H1 (cell line): ENCODE measurements around the gene KLHL17. TPM values are rescaled to one million over a fixed set of nuclear protein-coding genes. Genes with fewer than 3 reads are reported as not detected.

Source experiments
- CTCF ChIA-PET: fragments of 300-600 bp; sonication (Branson Sonifier 250); formaldehyde crosslinking; loops from one replicate; lab custom pipeline; 2021; ENCODE audit not compliant: partially characterized antibody; lab: Charles Lee
- POLR2A ChIA-PET: fragments of 300-600 bp; sonication (Branson Sonifier 250); formaldehyde crosslinking; loops from one replicate; lab custom pipeline; 2021; ENCODE audit warnings: inconsistent platforms; ENCODE audit not compliant: partially characterized antibody; lab: Charles Lee
- DNase-seq, 2 experiments: peaks; one replicate each; pipeline versions ENCODE4 v3.0.0 to v3.0.0-alpha.2; 2010 to 2022; ENCODE audit warnings: low spot score in 2 of 2, low read depth in 1 of 2, mixed read lengths in 1 of 2
- FAIRE-seq: peaks from 2 replicates; lab custom pipeline; 2011; peaks lifted over from hg19 to GRCh38; lab: Jason Lieb, UNC
- H2AFZ ChIP-seq: 2 replicates; pipeline ENCODE4 v1.8.1; 2012; ENCODE audit warnings: low read length, inconsistent platforms
- H2AK5ac ChIP-seq: 2 replicates; pipeline ENCODE4 v1.6.1; 2013; ENCODE audit warnings: low read depth, low read length
- H2BK120ac ChIP-seq: replicated peaks from 2 replicates; pipeline ENCODE3; 2013; ENCODE audit warnings: low read depth, low read length, inconsistent platforms
- H2BK12ac ChIP-seq: 2 replicates; pipeline ENCODE4 v1.6.1; 2013; ENCODE audit warnings: low read depth, low read length
- H2BK15ac ChIP-seq: 2 replicates; pipeline ENCODE4 v1.6.1; 2013; ENCODE audit warnings: low read length
- H2BK20ac ChIP-seq: 2 replicates; pipeline ENCODE4 v1.6.1; 2013; ENCODE audit warnings: low read length
- H2BK5ac ChIP-seq: 2 replicates; pipeline ENCODE4 v1.6.1; 2013; ENCODE audit warnings: low read depth, low read length
- H3K14ac ChIP-seq: 2 replicates; pipeline ENCODE4 v1.6.1; 2013; ENCODE audit warnings: inconsistent platforms; ENCODE audit not compliant: insufficient read length
- H3K18ac ChIP-seq: 2 replicates; pipeline ENCODE4 v1.6.1; 2013; ENCODE audit warnings: low read length; ENCODE audit errors: extremely low read depth
- H3K23ac ChIP-seq: 2 replicates; pipeline ENCODE4 v1.6.1; 2013; ENCODE audit warnings: inconsistent platforms; ENCODE audit not compliant: insufficient read length
- H3K23me2 ChIP-seq: 2 replicates; pipeline ENCODE4 v1.6.1; 2013; ENCODE audit warnings: low read depth, low read length
- H3K27ac ChIP-seq: 2 replicates; pipeline ENCODE4 v1.6.1; 2011; ENCODE audit warnings: low read depth, low read length, inconsistent platforms
- H3K27me3 ChIP-seq, 4 experiments: replicated peaks in 1 of 4; 1 replicate in 1 of 4; 2 replicates in 3 of 4; pipeline versions ENCODE4 v1.6.1 to v1.8.1; 2011 to 2013; ENCODE audit warnings: low read length in 3 of 4, mild to moderate bottlenecking in 3 of 4, inconsistent platforms in 2 of 4, mixed read lengths in 2 of 4, moderate library complexity in 1 of 4; ENCODE audit not compliant: control insufficient read depth in 3 of 4, insufficient read depth in 3 of 4; ENCODE audit errors: extremely low read depth in 1 of 4
- H3K36me3 ChIP-seq, 4 experiments: 2 replicates each; pipeline versions ENCODE4 v1.6.1 to v1.8.1; 2011 to 2013; ENCODE audit warnings: mild to moderate bottlenecking in 4 of 4, low read length in 3 of 4, moderate library complexity in 2 of 4, control low read depth in 1 of 4, inconsistent platforms in 1 of 4; ENCODE audit not compliant: insufficient read depth in 4 of 4, control insufficient read depth in 2 of 4
- H3K4ac ChIP-seq: replicated peaks from 2 replicates; pipeline ENCODE3; 2013; ENCODE audit warnings: low read length, low read depth, mixed read lengths, inconsistent platforms; ENCODE audit not compliant: insufficient read length
- H3K4me1 ChIP-seq, 4 experiments: replicated peaks in 1 of 4; 1 replicate in 1 of 4; 2 replicates in 3 of 4; pipeline versions ENCODE4 v1.6.1 to v1.8.1; 2011 to 2013; ENCODE audit warnings: low read length in 3 of 4, inconsistent platforms in 2 of 4, mixed read lengths in 1 of 4; ENCODE audit not compliant: insufficient read depth in 4 of 4, control insufficient read depth in 3 of 4
- H3K4me2 ChIP-seq, 2 experiments: 2 replicates each; pipeline versions ENCODE4 v1.6.1 to v1.8.1; 2011 to 2013; ENCODE audit warnings: low read depth in 2 of 2, low read length in 2 of 2, control low read depth in 1 of 2, inconsistent platforms in 1 of 2, mild to moderate bottlenecking in 1 of 2; ENCODE audit not compliant: insufficient read depth in 1 of 2
- H3K4me3 ChIP-seq, 4 experiments: fragments of 200-600, 300-600 bp in 1 of 4; sonication (generic), shearing (Covaris generic), sonication (Bioruptor Twin) in 1 of 4; 2 replicates each; pipeline versions ENCODE4 v1.5.1 to v1.8.1; 2011 to 2016; ENCODE audit warnings: low read length in 4 of 4, low read depth in 3 of 4, control low read depth in 2 of 4, inconsistent platforms in 2 of 4, mild to moderate bottlenecking in 2 of 4, mixed read lengths in 1 of 4, moderate library complexity in 1 of 4; ENCODE audit not compliant: insufficient read depth in 2 of 4; ENCODE audit errors: extremely low read depth in 1 of 4
- H3K56ac ChIP-seq: replicated peaks from 2 replicates; pipeline ENCODE3; 2013; ENCODE audit warnings: low read depth, mild to moderate bottlenecking, mixed read lengths, low read length, inconsistent platforms; ENCODE audit not compliant: insufficient read length
- H3K79me1 ChIP-seq: 2 replicates; pipeline ENCODE4 v1.6.1; 2013; ENCODE audit warnings: low read depth, low read length, control low read depth
- H3K79me2 ChIP-seq, 2 experiments: 2 replicates each; pipeline versions ENCODE4 v1.6.1 to v1.8.1; 2012 to 2013; ENCODE audit warnings: low read length in 2 of 2, mild to moderate bottlenecking in 2 of 2, inconsistent platforms in 1 of 2; ENCODE audit not compliant: insufficient read depth in 2 of 2, control insufficient read depth in 1 of 2
- H3K9ac ChIP-seq, 4 experiments: replicated peaks in 1 of 4; 1 replicate in 1 of 4; 2 replicates in 3 of 4; pipeline versions ENCODE4 v1.6.1 to v1.8.1; 2011 to 2013; ENCODE audit warnings: low read depth in 3 of 4, low read length in 3 of 4, control low read depth in 2 of 4, mild to moderate bottlenecking in 2 of 4, moderate library complexity in 2 of 4, inconsistent platforms in 1 of 4; ENCODE audit errors: extremely low read depth in 1 of 4
- H3K9me3 ChIP-seq, 2 experiments: 2 replicates each; pipeline versions ENCODE4 v1.6.1 to v1.8.1; 2012 to 2013; ENCODE audit warnings: mild to moderate bottlenecking in 2 of 2, moderate library complexity in 2 of 2, control low read depth in 1 of 2, inconsistent platforms in 1 of 2, low read depth in 1 of 2, low read length in 1 of 2, mixed read lengths in 1 of 2; ENCODE audit not compliant: insufficient read depth in 2 of 2
- H4K20me1 ChIP-seq, 2 experiments: replicated peaks in 1 of 2; 2 replicates each; pipeline versions ENCODE3 to v1.8.1; 2011 to 2013; ENCODE audit warnings: inconsistent platforms in 2 of 2, low read length in 2 of 2, mild to moderate bottlenecking in 1 of 2; ENCODE audit not compliant: insufficient read depth in 2 of 2, control insufficient read depth in 1 of 2
- H4K5ac ChIP-seq: 2 replicates; pipeline ENCODE4 v1.6.1; 2013; ENCODE audit warnings: low read length, low read depth, mixed read lengths, inconsistent platforms; ENCODE audit not compliant: insufficient read length
- H4K8ac ChIP-seq: 2 replicates; pipeline ENCODE4 v1.8.0; 2013; ENCODE audit warnings: mild to moderate bottlenecking, moderate library complexity, low read length, inconsistent platforms; ENCODE audit not compliant: insufficient read depth; ENCODE audit errors: extremely low read depth
- H4K91ac ChIP-seq: replicated peaks from 2 replicates; pipeline ENCODE3; 2013; ENCODE audit warnings: low read length, mixed read lengths, inconsistent platforms; ENCODE audit not compliant: insufficient read length
- CHD1 ChIP-seq: IDR thresholded peaks from 2 replicates; pipeline ENCODE4 v1.6.1; 2012; ENCODE audit warnings: low read depth, low read length, improper control_type of control experiment
- E2F6 ChIP-seq: IDR thresholded peaks from 2 replicates; pipeline ENCODE4 v1.6.1; 2012; ENCODE audit warnings: inconsistent platforms
- EZH2 ChIP-seq: fragments of 200-600 bp; sonication (generic); IDR thresholded peaks from 2 replicates; pipeline ENCODE4 v1.7.1; 2012; ENCODE audit warnings: low read depth, mild to moderate bottlenecking, moderate library complexity, low read length, inconsistent platforms; ENCODE audit not compliant: severe bottlenecking
- JUND ChIP-seq: IDR thresholded peaks from 2 replicates; pipeline ENCODE4 v1.6.1; 2011; ENCODE audit warnings: mild to moderate bottlenecking, improper control_type of control experiment, low read length
- KDM5A ChIP-seq: fragments of 200-600 bp; IDR thresholded peaks from 2 replicates; pipeline ENCODE4 v1.7.1; 2012; ENCODE audit warnings: mild to moderate bottlenecking, low read length, inconsistent platforms, mixed read lengths
- RNF2 ChIP-seq: fragments of 200-900, 300-1000 bp; sonication (generic); IDR thresholded peaks from 2 replicates; pipeline ENCODE4 v1.7.1; 2016; ENCODE audit warnings: borderline replicate concordance, low read depth, mild to moderate bottlenecking, antibody characterized with exemption, low read length; ENCODE audit not compliant: poor library complexity, severe bottlenecking; ENCODE audit errors: missing control alignments
- RXRA ChIP-seq: IDR thresholded peaks from 2 replicates; pipeline ENCODE4 v1.6.1; 2011; ENCODE audit warnings: low read depth, mild to moderate bottlenecking, low read length, moderate library complexity; ENCODE audit not compliant: insufficient read depth
- SIN3A ChIP-seq, 2 experiments: IDR thresholded peaks in 1 of 2; conservative IDR thresholded peaks in 1 of 2; 2 replicates each; pipeline ENCODE4 v1.6.1; 2011 to 2012; ENCODE audit warnings: low read length in 2 of 2, improper control_type of control experiment in 1 of 2, low read depth in 1 of 2, mild to moderate bottlenecking in 1 of 2
- TBP ChIP-seq: IDR thresholded peaks from 2 replicates; pipeline ENCODE4 v1.6.1; 2011; ENCODE audit warnings: low read depth, low read length, improper control_type of control experiment
- ZNF274 ChIP-seq: IDR thresholded peaks from 2 replicates; pipeline ENCODE4 v1.7.0; 2012; ENCODE audit warnings: low read length, borderline replicate concordance; ENCODE audit errors: extremely low read depth
- WGBS, 2 experiments: shearing (Covaris generic) in 1 of 2; methylation state at CpG; one replicate each; pipeline versions ENCODE4 v1.1.6 to v1.1.7; 2013 to 2015; ENCODE audit warnings: low lambda C conversion rate in 2 of 2, mixed read lengths in 2 of 2, inconsistent platforms in 1 of 2, low coverage in 1 of 2, missing lambda C conversion rate in 1 of 2; ENCODE audit not compliant: insufficient replicate concordance in 2 of 2, insufficient coverage in 1 of 2, insufficient read length in 1 of 2; ENCODE audit errors: extremely low coverage in 1 of 2, missing lambda C conversion rate in 1 of 2; 5-methylcytosine and 5-hydroxymethylcytosine counted together
- polyA plus RNA-seq, 7 experiments: library from polyadenylated mRNA; depleted of rRNA in 3 of 7; stranded (reverse) in 5 of 7; unstranded in 2 of 7; fragments of >200 nt in 5 of 7; fragments of 200-250 nt in 2 of 7; gene quantifications; 1 replicate in 5 of 7; 2 replicates in 1 of 7; 4 replicates in 1 of 7; pipeline versions ENCODE4 v1.2.1 to v1.2.3, GENCODE V29; 2011 to 2013; ENCODE audit warnings: missing spikeins in 2 of 7, mixed read lengths in 2 of 7
- total RNA-seq: library from RNA; stranded (reverse); fragmentation: NEBNext Ultra II Directional; extraction: Animal tissue kit (Norgen Biotek cat#: 25700); gene quantifications from 2 replicates; pipeline ENCODE4 v1.2.1, GENCODE V29; 2021

KLHL17 gene
- total and polyA plus RNA-seq, 2 of the 8 experiments (the other 6 are each of a cell fraction or from before 2014, with no cell fraction given): 32.6 to 36.1 TPM

- CTCF ChIA-PET: interaction anchor here (0.7 to 4.6 kb wide), 5 partner anchors 9 to 32 kb away, joined by 3 to 45 read pairs (median 3); partner anchors contain the start of gene NOC2L
- WGBS, 2 experiments: 80% methylated on average over 15 of the region's 15 CpGs; no CpG with 5 or more reads in 1 of the 2 experiments
- peaks cover 2 to 10% (median 8%) of the 10 kb centered on the region in 4 experiments for H3K4me1 ChIP-seq
- no peak for TF ChIP-seq ZNF274
- TF ChIP-seq EZH2: no peak
- no peak for TF ChIP-seq CHD1
- no peak for TF ChIP-seq KDM5A
- TF ChIP-seq E2F6: no peak
- no peak for TF ChIP-seq RXRA
- no peak for TF ChIP-seq RNF2
- TF ChIP-seq JUND: no peak
- no peak for TF ChIP-seq TBP
- TF ChIP-seq SIN3A (conservative IDR thresholded peaks at IDR 0.05 in 1 of 2, IDR thresholded peaks at IDR 0.05 in 1 of 2; ENCODE audit: low read depth in 1 of 2, low read length in 2 of 2): no peak
Observed at GRCh38 chr1:931380-932172, 28.8 kb upstream of the KLHL17 start.

More at GRCh38 chr1:931380-932172, 28.8 kb upstream of the KLHL17 start:
- no peak overlapping the region for H4K5ac ChIP-seq
- H2BK5ac ChIP-seq: no peak overlapping the region
- H3K27me3 ChIP-seq: peaks cover 63 to 90% (median 87%) of the 10 kb centered on the region in 4 experiments
- H2BK15ac ChIP-seq: no peak overlapping the region
- no peak overlapping the region for H2BK120ac ChIP-seq
- no peak overlapping the region for H3K9ac ChIP-seq
- H4K91ac ChIP-seq: no peak overlapping the region
- H3K56ac ChIP-seq: no peak overlapping the region
- no peak overlapping the region for H3K18ac ChIP-seq
- FAIRE-seq: no peak
- no peaks in the 10 kb centered on the region for H3K23me2 ChIP-seq
- H2BK20ac ChIP-seq: no peak overlapping the region
- no peak overlapping the region for H3K27ac ChIP-seq
- POLR2A ChIA-PET: interaction anchor here (0.6 to 4.0 kb wide), 3 partner anchors 9 to 105 kb away, joined by 3 to 28 read pairs (median 6); no protein-coding TSS in a partner anchor
- H3K4me3 ChIP-seq: no peak overlapping the region
- no peak overlapping the region for H2AFZ ChIP-seq
- H3K79me1 ChIP-seq: no peaks in the 10 kb centered on the region
- H4K20me1 ChIP-seq: peaks cover 17 to 18% of the 10 kb centered on the region in 2 experiments
- H3K79me2 ChIP-seq: no peaks in the 10 kb centered on the region
- no peak overlapping the region for H2AK5ac ChIP-seq
- H3K4me2 ChIP-seq: no peak overlapping the region
- H2BK12ac ChIP-seq: no peak overlapping the region
- no peak overlapping the region; the same call in 1 of the 2 replicates for H4K8ac ChIP-seq
- DNase-seq: no peak
- no peak overlapping the region for H3K14ac ChIP-seq
- no peaks in the 10 kb centered on the region for H3K36me3 ChIP-seq
- H3K23ac ChIP-seq: no peak overlapping the region
- no peak overlapping the region for H3K4ac ChIP-seq
- H3K9me3 ChIP-seq: no peaks in the 10 kb centered on the region
